Osteoblast (primary cell): ENCODE measurements around the gene MAB21L4. TPM values are rescaled to one million over a fixed set of nuclear protein-coding genes. Genes with fewer than 3 reads are reported as not detected.
A peak's percentile ranks its signal among the peaks of the same experiment; 100 is the strongest.

ENCODE experiments used
- DNase-seq: peaks from one replicate; pipeline ENCODE4 v3.0.0; 2011; ENCODE audit warnings: low spot score, mixed read lengths; ENCODE audit not compliant: insufficient read length; ENCODE audit errors: missing footprints
- H2AFZ ChIP-seq: 2 replicates; pipeline ENCODE4 v1.6.0; 2011; ENCODE audit warnings: mild to moderate bottlenecking, low read length
- H3K27ac ChIP-seq: 2 replicates; pipeline ENCODE4 v1.5.1; 2011; ENCODE audit warnings: mild to moderate bottlenecking, low read depth, low read length, moderate library complexity
- H3K27me3 ChIP-seq: 2 replicates; pipeline ENCODE4 v1.6.0; 2012; ENCODE audit warnings: mild to moderate bottlenecking, control low read depth, inconsistent platforms, low read length, moderate library complexity; ENCODE audit not compliant: insufficient read depth
- H3K36me3 ChIP-seq: 2 replicates; pipeline ENCODE4 v1.5.1; 2011; ENCODE audit warnings: mild to moderate bottlenecking, low read length, control low read depth, moderate library complexity; ENCODE audit not compliant: insufficient read depth
- H3K4me1 ChIP-seq: 2 replicates; pipeline ENCODE4 v1.5.1; 2011; ENCODE audit warnings: mild to moderate bottlenecking, low read length, control low read depth, moderate library complexity; ENCODE audit not compliant: insufficient read depth
- H3K4me2 ChIP-seq: 2 replicates; pipeline ENCODE4 v1.6.0; 2011; ENCODE audit warnings: mild to moderate bottlenecking, low read length; ENCODE audit not compliant: insufficient read depth
- H3K4me3 ChIP-seq: fragments of 200-600 bp; sonication (generic); 3 replicates; pipeline ENCODE4 v1.5.1; 2012; ENCODE audit warnings: mild to moderate bottlenecking, low read length, inconsistent platforms; ENCODE audit not compliant: insufficient read depth
- H3K79me2 ChIP-seq: 2 replicates; pipeline ENCODE4 v1.6.0; 2012; ENCODE audit warnings: mild to moderate bottlenecking, low read length, control low read depth, inconsistent platforms; ENCODE audit not compliant: insufficient read depth
- H3K9me3 ChIP-seq: 2 replicates; pipeline ENCODE4 v1.5.1; 2011; ENCODE audit warnings: low read depth, low read length, control low read depth
- H4K20me1 ChIP-seq: 2 replicates; pipeline ENCODE4 v1.6.0; 2012; ENCODE audit warnings: mild to moderate bottlenecking, low read length, control low read depth; ENCODE audit not compliant: insufficient read depth
- total RNA-seq: library from RNA; depleted of rRNA; stranded (reverse); fragments of >200 nt; gene quantifications from 2 replicates; pipeline ENCODE4 v1.2.3, GENCODE V29; 2012
- TF ChIP-seq, protein P1 (sequence below): IDR thresholded peaks from 2 replicates; pipeline ENCODE4 v1.5.1; 2011; ENCODE audit warnings: mild to moderate bottlenecking, low read depth, low read length, moderate library complexity; ENCODE audit errors: extremely low read depth

MAB21L4 gene
- total RNA-seq, 1 donor, result not detected

DNA sequence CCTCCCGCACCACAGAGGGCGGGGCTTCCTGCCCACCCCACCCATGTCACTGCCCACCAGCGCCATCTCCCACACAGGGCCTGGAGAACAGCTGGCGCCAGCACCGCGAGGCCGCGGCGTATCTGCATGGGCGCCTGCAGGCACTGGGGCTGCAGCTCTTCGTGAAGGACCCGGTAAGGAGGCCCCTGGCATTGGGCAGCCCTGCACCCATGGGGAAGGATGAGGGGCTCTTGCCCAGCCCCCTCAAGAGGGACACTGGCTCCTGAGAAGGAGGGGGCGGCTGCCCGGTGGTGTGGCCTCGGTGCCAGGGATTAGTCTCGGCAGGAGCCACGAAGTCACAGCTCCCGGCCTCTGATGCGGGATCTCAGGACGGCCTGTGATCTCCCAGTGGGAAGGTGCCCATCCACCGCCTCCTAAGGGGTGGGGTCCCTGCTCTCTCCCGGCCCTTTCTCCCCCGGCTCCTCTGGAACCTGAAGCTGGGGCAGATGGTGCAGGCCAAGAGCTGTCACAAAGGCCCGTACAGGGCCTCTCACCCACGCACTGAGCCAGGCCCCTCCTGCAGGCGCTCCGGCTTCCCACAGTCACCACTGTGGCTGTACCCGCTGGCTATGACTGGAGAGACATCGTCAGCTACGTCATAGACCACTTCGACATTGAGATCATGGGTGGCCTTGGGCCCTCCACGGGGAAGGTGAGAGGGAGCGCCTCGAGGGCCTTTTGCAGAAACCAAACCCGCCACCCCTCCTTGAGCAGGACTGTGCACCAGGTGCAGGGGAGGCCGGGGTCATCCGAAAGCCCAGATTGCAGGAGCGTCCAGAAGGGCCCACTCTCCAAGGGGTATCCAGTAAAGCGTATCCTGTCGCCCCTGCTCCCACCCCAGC is 18.3 kb downstream of the MAB21L4 start:
- TF ChIP-seq, protein P1, sequence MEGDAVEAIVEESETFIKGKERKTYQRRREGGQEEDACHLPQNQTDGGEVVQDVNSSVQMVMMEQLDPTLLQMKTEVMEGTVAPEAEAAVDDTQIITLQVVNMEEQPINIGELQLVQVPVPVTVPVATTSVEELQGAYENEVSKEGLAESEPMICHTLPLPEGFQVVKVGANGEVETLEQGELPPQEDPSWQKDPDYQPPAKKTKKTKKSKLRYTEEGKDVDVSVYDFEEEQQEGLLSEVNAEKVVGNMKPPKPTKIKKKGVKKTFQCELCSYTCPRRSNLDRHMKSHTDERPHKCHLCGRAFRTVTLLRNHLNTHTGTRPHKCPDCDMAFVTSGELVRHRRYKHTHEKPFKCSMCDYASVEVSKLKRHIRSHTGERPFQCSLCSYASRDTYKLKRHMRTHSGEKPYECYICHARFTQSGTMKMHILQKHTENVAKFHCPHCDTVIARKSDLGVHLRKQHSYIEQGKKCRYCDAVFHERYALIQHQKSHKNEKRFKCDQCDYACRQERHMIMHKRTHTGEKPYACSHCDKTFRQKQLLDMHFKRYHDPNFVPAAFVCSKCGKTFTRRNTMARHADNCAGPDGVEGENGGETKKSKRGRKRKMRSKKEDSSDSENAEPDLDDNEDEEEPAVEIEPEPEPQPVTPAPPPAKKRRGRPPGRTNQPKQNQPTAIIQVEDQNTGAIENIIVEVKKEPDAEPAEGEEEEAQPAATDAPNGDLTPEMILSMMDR, result no peak
- Histone ChIP-seq H3K27me3 (peaks cover 10% of the 10 kb centered on the region), H3K27ac (no peak overlapping the region), H3K36me3 (no peaks in the 10 kb centered on the region), H3K79me2 (no peaks in the 10 kb centered on the region), H3K4me3 (no peak overlapping the region), H3K9me3 (no peaks in the 10 kb centered on the region), H3K4me1 (no peaks in the 10 kb centered on the region), H4K20me1 (no peaks in the 10 kb centered on the region), H3K4me2 (no peak overlapping the region), H2AFZ (no peak overlapping the region)
- DNase-seq, result peak; percentile 76

DNA sequence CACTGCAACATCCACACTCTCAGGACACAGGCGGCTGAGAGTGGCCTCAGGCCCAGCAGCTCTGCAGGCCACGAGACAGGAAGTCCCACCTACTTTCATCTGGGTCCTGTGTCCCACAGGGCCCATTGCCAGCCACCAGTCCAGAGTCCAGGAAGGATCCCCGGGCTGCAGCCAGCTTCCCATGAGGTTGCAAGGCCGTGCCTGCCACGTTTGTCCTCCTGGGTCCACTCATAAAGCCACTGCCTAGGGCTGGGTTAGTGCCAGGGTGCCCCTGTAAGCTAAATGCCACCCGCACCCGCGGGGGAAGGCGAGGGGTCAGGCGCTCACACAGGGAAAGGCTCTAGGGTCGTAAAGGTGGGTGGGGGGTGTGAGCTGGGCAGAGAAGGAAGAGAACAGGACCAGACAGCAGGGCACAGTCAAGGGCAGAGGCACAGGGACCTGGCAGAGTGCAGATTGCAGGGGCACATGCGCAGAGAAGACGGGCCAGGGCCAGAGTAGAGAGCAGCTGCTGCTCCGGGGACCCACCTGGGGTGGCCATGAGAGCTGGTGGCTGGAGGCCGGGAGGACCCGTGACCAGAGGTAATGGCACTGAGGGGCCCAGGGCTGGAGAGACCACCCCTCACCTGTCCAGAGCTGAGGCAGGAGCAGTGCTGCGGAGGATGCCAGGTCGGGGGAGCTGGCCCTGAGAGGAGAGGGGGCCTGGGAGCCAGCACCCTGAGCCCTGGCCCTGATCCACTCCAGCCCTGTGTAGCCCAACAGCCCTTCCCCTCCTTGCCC is 19.3 kb downstream of the MAB21L4 start:
- DNase-seq, result peak; percentile 50
- TF ChIP-seq, protein P1, result no peak
- Histone ChIP-seq H3K79me2 (no peaks in the 10 kb centered on the region), H3K36me3 (no peaks in the 10 kb centered on the region), H3K4me2 (no peak overlapping the region), H3K27ac (no peak overlapping the region), H3K9me3 (no peaks in the 10 kb centered on the region), H2AFZ (no peak overlapping the region), H3K4me1 (no peaks in the 10 kb centered on the region), H4K20me1 (no peaks in the 10 kb centered on the region), H3K27me3 (peaks cover 6% of the 10 kb centered on the region), H3K4me3 (no peak overlapping the region)

DNA sequence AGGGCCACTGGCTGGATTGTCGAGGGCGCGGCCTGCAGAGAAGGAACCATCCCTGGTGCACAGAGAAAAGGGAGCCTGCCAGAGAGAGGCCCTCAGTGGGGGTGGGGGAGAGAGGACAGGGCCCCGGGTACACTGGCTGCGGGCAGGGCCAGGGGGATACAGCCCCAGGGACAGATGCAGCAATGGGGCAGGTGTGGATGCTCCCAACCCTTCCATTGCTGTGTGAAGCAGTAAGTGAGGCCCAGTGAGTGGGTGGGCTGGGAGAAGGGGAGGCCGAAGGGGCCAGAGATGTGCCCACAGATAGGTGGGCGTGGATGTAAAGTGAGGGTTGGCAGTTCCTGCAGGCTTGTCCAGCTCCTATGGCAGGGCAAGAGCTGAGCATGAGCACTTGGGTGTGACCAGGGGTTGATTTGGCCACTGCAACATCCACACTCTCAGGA is 19.9 kb downstream of the MAB21L4 start:
- Histone ChIP-seq H3K79me2 (no peaks in the 10 kb centered on the region), H3K4me3 (no peak overlapping the region), H3K27me3 (peaks cover 3% of the 10 kb centered on the region), H3K4me2 (no peak overlapping the region), H3K36me3 (no peaks in the 10 kb centered on the region), H3K27ac (no peak overlapping the region), H3K4me1 (no peaks in the 10 kb centered on the region), H4K20me1 (no peaks in the 10 kb centered on the region), H2AFZ (no peak overlapping the region), H3K9me3 (no peaks in the 10 kb centered on the region)
- TF ChIP-seq, protein P1, result no peak
- peak; percentile 74 for DNase-seq
